Ovary (tissue), 9 donors: ENCODE results near the gene TRIO. TPM values are rescaled to one million over a fixed set of nuclear protein-coding genes. Genes with fewer than 3 reads are reported as not detected.

ENCODE experiments used
- DNase-seq, 5 donors: peaks; one replicate each; pipeline ENCODE4 v3.0.0-alpha.2; 2019 to 2020
- H3K27ac ChIP-seq, 2 donors: fragments of 200-600 bp; one replicate each; pipeline versions ENCODE4 v1.5.1 to v1.8.0; 2019 to 2022
- H3K27me3 ChIP-seq: fragments of 200-600 bp; one replicate; pipeline ENCODE4 v1.8.0; 2022
- H3K36me3 ChIP-seq: fragments of 200-600 bp; sonication (generic); one replicate; pipeline ENCODE4 v1.5.1; 2019
- H3K4me1 ChIP-seq: one replicate; pipeline ENCODE4 v1.8.1; 2013; ENCODE audit warnings: mild to moderate bottlenecking, moderate library complexity; ENCODE audit not compliant: insufficient read depth
- H3K4me3 ChIP-seq: fragments of 200-600 bp; sonication (generic); one replicate; pipeline ENCODE4 v1.5.1; 2017
- H3K9me3 ChIP-seq, 2 donors: fragments of 200-600 bp in 1 of 2; sonication (generic) in 1 of 2; one replicate each; pipeline versions ENCODE4 v1.5.1 to v1.8.1; 2013 to 2019; ENCODE audit warnings: mild to moderate bottlenecking in 1 of 2, moderate library complexity in 1 of 2
- CTCF ChIP-seq, 3 donors: fragments of 450-650 bp in 2 of 3; fragments of 200-600 bp in 1 of 3; IDR thresholded peaks; one replicate each; pipeline versions ENCODE4 v1.5.1 to v1.8.0; 2016 to 2022; ENCODE audit warnings: antibody characterized with exemption in 3 of 3, mild to moderate bottlenecking in 1 of 3
- EP300 ChIP-seq: sonication (generic); formaldehyde crosslinking; IDR thresholded peaks from one replicate; pipeline ENCODE4 v1.6.1; 2017; ENCODE audit warnings: antibody characterized with exemption
- POLR2A ChIP-seq: fragments of 450-650 bp; IDR thresholded peaks from one replicate; pipeline ENCODE4 v1.6.1; 2017; ENCODE audit warnings: antibody characterized with exemption, mild to moderate bottlenecking, moderate library complexity
- WGBS, 3 donors: extraction: QIAGEN DNeasy Blood & Tissue Kit in 1 of 3; methylation state at CpG; one replicate each; pipeline versions ENCODE4 v1.1.5 to v1.1.7; 2013 to 2017; 5-methylcytosine and 5-hydroxymethylcytosine counted together
- intact Hi-C, 4 donors: fragments of 100-400 bp; cut with DNase I; formaldehyde crosslinking; loops; one replicate each; pipeline versions ENCODE4 v1.11.0 to v1.15.1; 2022 to 2023
- polyA plus RNA-seq, 2 donors: library from polyadenylated mRNA; stranded (reverse); fragments of 200-250 nt in 1 of 2; fragments of 350-450 nt in 1 of 2; fragmentation: Illumina TruSeq in 1 of 2; extraction: RNeasy Lipid Tissue Mini Kit (QIAGEN cat#74804) in 1 of 2; gene quantifications; one replicate each; pipeline ENCODE4 v1.2.3, GENCODE V29; 2013 to 2014
- total RNA-seq, 7 donors: library from RNA; depleted of rRNA in 2 of 7; stranded (reverse); fragments of >200 nt in 2 of 7; fragmentation: NEBNext Ultra II Directional in 3 of 7; extraction: Animal tissue kit (Norgen Biotek cat#: 25700) in 3 of 7; gene quantifications; one replicate each; pipeline versions ENCODE4 v1.1.0 to v1.2.4, GENCODE V29; 2016 to 2023
- donor health status: DM: no; HTN: no; CAD: no; lungs with moderate emphysema.
- donor health status: DM: no; HTN: no; CAD: no.
- donor health status: Bipolar disorder and iron deficiency.
- donor health status: DM: yes; HTN: yes; CAD: no.
- donor health status: DM: no; HTN: no; CAD: no.
- donor health status: DM: yes; HTN: yes; CAD: no.

The TRIO gene
- total and polyA plus RNA-seq, 9 donors: 58.4 to 268 (median 125) TPM

- Histone ChIP-seq H3K36me3 (no peaks in the 10 kb centered on the region), H3K27me3 (no peaks in the 10 kb centered on the region), H3K9me3 (no peaks in the 10 kb centered on the region), H3K4me1 (peaks cover 30% of the 10 kb centered on the region), H3K27ac (no peak overlapping the region), H3K4me3 (no peak overlapping the region)
- TF ChIP-seq CTCF (IDR thresholded peaks at IDR 0.05): no peak
- no peak for TF ChIP-seq EP300
- no peak for TF ChIP-seq POLR2A
- WGBS, 3 donors: 92 to 98% (median 96%) methylated on average over 6 of the region's 6 CpGs
- no peak for DNase-seq
- intact Hi-C loops: loop anchor here in 2 of 4 donors (10.0 kb wide), 1 partner anchor 71 kb away; the partner anchor contains the start of gene TRIO (in 2 of the 2)
Measured at GRCh38 chr5:14215901-14216300, 72.8 kb downstream of the TRIO start.

DNA sequence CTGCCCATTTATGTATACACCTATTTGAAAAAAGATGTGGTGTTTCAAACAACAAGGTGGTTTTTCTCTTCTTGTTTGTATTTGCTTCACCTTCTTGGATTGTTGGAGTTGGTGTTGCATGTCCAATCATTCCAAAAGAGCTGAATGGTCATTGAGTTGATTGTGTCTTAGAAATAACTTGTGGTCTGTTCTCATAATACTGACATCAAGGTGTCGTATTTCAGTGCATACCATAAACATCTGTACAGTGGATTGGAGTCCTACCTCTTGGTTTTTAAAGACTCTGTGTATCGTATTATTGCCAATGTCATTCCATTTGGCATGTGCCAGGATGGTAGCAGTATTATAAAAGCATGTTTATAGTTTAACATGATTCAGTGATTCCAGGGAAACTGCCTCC is 73.2 kb downstream of the TRIO start:
- WGBS, 3 donors: 90 to 97% (median 94%) methylated on average over 2 of the region's 2 CpGs
- H3K27me3 ChIP-seq: no peaks in the 10 kb centered on the region
- H3K4me3 ChIP-seq: no peak overlapping the region
- H3K27ac ChIP-seq: no peak overlapping the region
- intact Hi-C loops: loop anchor here in 2 of 4 donors (10.0 kb wide), 1 partner anchor 72 kb away; the partner anchor contains the start of gene TRIO (in 2 of the 2)
- no peak for TF ChIP-seq EP300
- no peak for TF ChIP-seq POLR2A
- TF ChIP-seq CTCF (IDR thresholded peaks at IDR 0.05): no peak
- no peaks in the 10 kb centered on the region for H3K9me3 ChIP-seq
- H3K4me1 ChIP-seq: peaks cover 30% of the 10 kb centered on the region
- no peaks in the 10 kb centered on the region for H3K36me3 ChIP-seq
- DNase-seq: no peak

GRCh38 chr5:14216902-14217301 is 73.8 kb downstream of the TRIO start:
- no peaks in the 10 kb centered on the region for H3K9me3 ChIP-seq
- DNase-seq: no peak
- H3K27ac ChIP-seq: no peak overlapping the region
- no peaks in the 10 kb centered on the region for H3K27me3 ChIP-seq
- intact Hi-C loops: loop anchor here in 2 of 4 donors (10.0 kb wide), 1 partner anchor 72 kb away; the partner anchor contains the start of gene TRIO (in 2 of the 2)
- 86 to 91% (median 89%) methylated on average over 7 of the region's 7 CpGs for WGBS, 3 donors
- no peak overlapping the region for H3K4me3 ChIP-seq
- H3K36me3 ChIP-seq: no peaks in the 10 kb centered on the region
- TF ChIP-seq CTCF (IDR thresholded peaks at IDR 0.05) (no peak), EP300 (no peak), POLR2A (no peak)
- peaks cover 29% of the 10 kb centered on the region for H3K4me1 ChIP-seq

- no peak overlapping the region for H3K4me3 ChIP-seq
- H3K36me3 ChIP-seq: no peaks in the 10 kb centered on the region
- intact Hi-C loops: loop anchor here in 2 of 4 donors (10.0 kb wide), 1 partner anchor 73 kb away; the partner anchor contains the start of gene TRIO (in 2 of the 2)
- DNase-seq: no peak
- 72 to 78% (median 73%) methylated on average over 4 of the region's 4 CpGs for WGBS, 3 donors
- TF ChIP-seq EP300 (no peak), POLR2A (no peak), CTCF (IDR thresholded peaks at IDR 0.05) (no peak)
- H3K27me3 ChIP-seq: no peaks in the 10 kb centered on the region
- no peak overlapping the region for H3K27ac ChIP-seq
- H3K9me3 ChIP-seq: no peaks in the 10 kb centered on the region
- H3K4me1 ChIP-seq: peaks cover 28% of the 10 kb centered on the region
Measured at GRCh38 chr5:14217587-14217986, 74.4 kb downstream of the TRIO start.
